ENCODE results near the gene SMIM22. TPM values are rescaled to one million over a fixed set of nuclear protein-coding genes. Genes with fewer than 3 reads are reported as not detected.

The SMIM22 gene
- total RNA-seq, 1 donor: not detected

GRCh38 chr16:4750896-4751295 lies 44.3 kb upstream of the SMIM22 start:
- H3K4me3 ChIP-seq (ENCODE audit: low read depth, low read length): no peak overlapping the region
- no peak for DNase-seq (ENCODE audit: low read depth)
- TF ChIP-seq CTCF (IDR thresholded peaks at IDR 0.05; ENCODE audit: insufficient read depth, low read depth, low read length): no peak

DNA sequence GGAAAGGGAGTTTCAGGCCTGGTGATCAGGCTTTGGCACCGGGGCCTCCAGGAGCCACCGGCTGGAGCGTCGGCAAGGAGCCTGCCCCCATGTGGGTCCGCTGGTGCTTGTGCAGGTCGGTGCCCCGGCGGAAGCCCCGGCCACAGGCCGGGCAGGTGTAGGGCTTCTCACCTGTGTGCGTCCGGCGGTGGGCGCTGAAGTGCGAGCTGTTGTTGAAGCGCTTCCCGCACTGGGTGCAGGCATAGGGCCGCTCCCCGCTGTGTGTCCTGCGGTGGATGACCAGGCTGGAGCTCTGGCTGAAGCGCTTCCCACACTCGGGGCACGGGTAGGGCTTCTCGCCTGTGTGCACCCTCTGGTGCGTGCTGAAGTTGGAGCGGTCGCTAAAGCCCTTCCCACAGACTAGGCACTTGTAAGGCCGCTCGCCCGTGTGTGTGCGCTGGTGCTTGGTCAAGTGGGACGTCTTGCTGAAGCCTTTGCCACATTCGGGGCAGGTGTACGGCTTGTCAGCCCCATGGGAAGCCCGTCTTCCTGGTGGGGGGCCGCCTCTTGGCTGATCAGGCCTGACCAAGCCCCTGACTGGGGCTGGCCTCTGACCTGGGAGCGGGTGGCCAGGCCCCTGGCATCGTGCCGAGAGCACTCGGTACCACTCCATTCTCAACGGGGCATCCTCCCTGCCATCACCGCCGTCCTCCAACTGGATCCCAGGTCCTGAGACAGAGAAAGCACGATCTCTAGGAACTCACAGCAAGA lies 42.6 kb upstream of the SMIM22 start:
- no peak for TF ChIP-seq CTCF (IDR thresholded peaks at IDR 0.05; ENCODE audit: insufficient read depth, low read depth, low read length)

DNA sequence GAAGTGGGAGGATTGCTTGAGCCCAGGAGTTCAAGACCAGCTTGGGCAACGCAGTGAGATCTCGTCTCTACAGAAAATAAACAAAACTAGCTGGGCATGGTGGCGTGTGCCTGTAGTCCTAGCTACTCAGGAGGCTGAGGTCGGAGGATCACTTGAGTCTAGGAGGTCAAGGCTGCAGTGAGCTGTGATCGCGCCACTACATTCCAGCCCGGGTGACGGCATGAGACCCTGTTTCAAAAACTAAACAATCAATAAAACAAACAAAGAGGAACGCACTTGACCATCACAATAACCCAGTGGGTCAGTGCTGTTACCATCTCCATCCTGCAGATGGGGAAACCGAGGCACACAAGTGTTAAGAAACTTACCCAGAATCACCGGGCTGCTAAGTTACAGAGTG lies 41.9 kb upstream of the SMIM22 start:
- no peak for DNase-seq (ENCODE audit: low read depth)
- H3K4me3 ChIP-seq (ENCODE audit: low read depth, low read length): no peak overlapping the region
- no peak for TF ChIP-seq CTCF (IDR thresholded peaks at IDR 0.05; ENCODE audit: insufficient read depth, low read depth, low read length)

More for the DNA sequence above, 42.6 kb upstream of the SMIM22 start:
- no peak for DNase-seq (ENCODE audit: low read depth)
- H3K4me3 ChIP-seq (ENCODE audit: low read depth, low read length): no peak overlapping the region

DNA sequence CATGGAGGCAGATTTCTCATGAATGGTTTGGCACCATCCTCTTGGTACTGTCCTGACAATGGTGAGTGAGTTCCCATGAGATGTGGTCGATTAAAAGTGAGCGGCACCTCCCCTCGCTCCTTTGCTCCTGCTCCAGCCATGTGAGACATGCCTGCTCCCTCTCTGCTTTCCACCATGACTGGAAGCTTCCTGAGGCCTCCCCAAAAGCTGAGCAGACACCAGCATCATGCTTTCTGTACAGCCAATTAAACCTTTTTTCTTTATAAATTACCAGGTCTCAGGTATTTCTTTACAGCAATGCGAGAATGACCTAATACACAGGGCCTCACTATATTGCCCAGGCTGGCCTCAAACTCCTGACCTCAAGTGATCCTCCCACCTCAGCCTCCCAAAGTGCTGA lies 40.3 kb upstream of the SMIM22 start:
- no peak for DNase-seq (ENCODE audit: low read depth)
- no peak for TF ChIP-seq CTCF (IDR thresholded peaks at IDR 0.05; ENCODE audit: insufficient read depth, low read depth, low read length)

GRCh38 chr16:4755687-4756086 lies 39.5 kb upstream of the SMIM22 start:
- DNase-seq (ENCODE audit: low read depth): no peak
- H3K4me3 ChIP-seq (ENCODE audit: low read depth, low read length): no peak overlapping the region
- no peak for TF ChIP-seq CTCF (IDR thresholded peaks at IDR 0.05; ENCODE audit: insufficient read depth, low read depth, low read length)

More for the DNA sequence above, 40.3 kb upstream of the SMIM22 start:
- H3K4me3 ChIP-seq (ENCODE audit: low read depth, low read length): no peak overlapping the region

DNA sequence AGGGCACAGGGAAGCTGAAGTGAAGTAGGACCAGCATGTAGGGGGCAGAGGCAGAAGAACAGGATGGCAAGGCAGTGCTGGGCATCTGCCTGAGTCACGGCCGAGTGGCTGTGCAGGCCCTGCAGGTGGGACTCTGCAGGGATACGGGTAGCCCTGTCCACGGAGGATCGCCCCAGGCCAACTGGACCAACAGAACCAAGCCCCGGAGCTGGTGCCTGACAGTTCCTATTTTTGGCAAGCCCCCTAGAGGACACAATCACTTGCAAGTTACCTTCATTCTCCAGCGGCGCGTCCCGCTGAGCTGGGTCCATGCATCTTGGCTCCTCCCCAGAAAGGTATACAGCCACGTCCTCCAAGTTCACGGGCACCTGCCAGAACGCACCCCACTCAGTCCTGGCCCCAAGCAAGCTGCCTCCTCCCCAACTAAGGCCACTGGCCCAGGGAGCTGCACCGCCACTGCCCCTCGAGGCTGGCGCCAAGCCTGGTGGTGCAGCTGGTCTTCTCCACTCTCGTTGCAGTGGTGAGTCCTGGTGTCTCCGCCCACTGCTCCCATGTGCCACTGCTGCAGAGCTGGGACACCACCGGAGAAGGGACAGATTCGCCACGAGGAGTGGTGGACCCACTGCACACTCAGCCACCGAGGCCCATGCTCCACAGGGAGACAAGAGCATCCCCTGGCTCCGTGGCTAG lies 34.8 kb upstream of the SMIM22 start:
- DNase-seq (ENCODE audit: low read depth): no peak
- no peak for TF ChIP-seq CTCF (IDR thresholded peaks at IDR 0.05; ENCODE audit: insufficient read depth, low read depth, low read length)
- H3K4me3 ChIP-seq (ENCODE audit: low read depth, low read length): no peak overlapping the region
